Stimulated activated memory B cell treated with anti-CD40 and anti-IgM and Interleukin-4, amounts not matched to agents 10 μg/mL and 1 μg/mL and 100 μg/mL, for 72 hours (primary cell): ENCODE measurements around the gene SCN5A.
"Not testable (repeated sequence)": the region's sequence is repeated elsewhere in the genome, so short reads cannot be mapped to it uniquely, and the experiment has no call there.

Experiments used
- ATAC-seq: fragments of 150-1000 bp; cut with Tn5 transposase; 2 replicates; pipeline ENCODE4 v1.10.0; 2021
- H3K27ac Mint-ChIP-seq: one replicate; pipeline ENCODE4 v1.8.0; 2022; ENCODE audit warnings: mild to moderate bottlenecking, mixed read lengths
- H3K27me3 Mint-ChIP-seq: one replicate; pipeline ENCODE4 v1.8.0; 2022; ENCODE audit warnings: mixed read lengths
- H3K36me3 Mint-ChIP-seq: one replicate; pipeline ENCODE4 v1.8.0; 2022; ENCODE audit warnings: mixed read lengths
- H3K4me1 Mint-ChIP-seq: one replicate; pipeline ENCODE4 v1.8.0; 2022; ENCODE audit warnings: mixed read lengths
- H3K4me3 Mint-ChIP-seq: one replicate; pipeline ENCODE4 v1.8.0; 2022; ENCODE audit warnings: mild to moderate bottlenecking, moderate library complexity, mixed read lengths
- H3K9me3 Mint-ChIP-seq: one replicate; pipeline ENCODE4 v1.8.0; 2022; ENCODE audit warnings: mixed read lengths

SCN5A gene

GRCh38 chr3:38575279-38575843 is 74.1 kb downstream of the SCN5A start:
- no peak overlapping the region for H3K4me3 Mint-ChIP-seq
- H3K4me1 Mint-ChIP-seq, result peaks cover 6% of the 10 kb centered on the region
- peaks cover 6% of the 10 kb centered on the region for H3K9me3 Mint-ChIP-seq
- H3K36me3 Mint-ChIP-seq, result no peaks in the 10 kb centered on the region
- H3K27me3 Mint-ChIP-seq, result no peaks in the 10 kb centered on the region
- ATAC-seq, result no peak
- no peak overlapping the region for H3K27ac Mint-ChIP-seq

- Mint-ChIP-seq H3K27me3 (no peaks in the 10 kb centered on the region), H3K27ac (no peak overlapping the region), H3K36me3 (no peaks in the 10 kb centered on the region), H3K4me3 (no peak overlapping the region), H3K9me3 (peaks cover 6% of the 10 kb centered on the region), H3K4me1 (peaks cover 2% of the 10 kb centered on the region)
- no peak for ATAC-seq
Observed at GRCh38 chr3:38574411-38575278, 74.8 kb downstream of the SCN5A start.

- H3K27ac Mint-ChIP-seq, result no peak overlapping the region
Observed at GRCh38 chr3:38573556-38573955, 75.9 kb downstream of the SCN5A start.

GRCh38 chr3:38573111-38573510 is 76.4 kb downstream of the SCN5A start:
- peaks cover 6% of the 10 kb centered on the region for H3K9me3 Mint-ChIP-seq
- ATAC-seq, result no peak
- no peaks in the 10 kb centered on the region for H3K36me3 Mint-ChIP-seq

More at GRCh38 chr3:38573556-38573955, 75.9 kb downstream of the SCN5A start:
- no peaks in the 10 kb centered on the region for H3K4me1 Mint-ChIP-seq
- peaks cover 6% of the 10 kb centered on the region for H3K9me3 Mint-ChIP-seq
- no peak overlapping the region for H3K4me3 Mint-ChIP-seq
- no peaks in the 10 kb centered on the region for H3K27me3 Mint-ChIP-seq
- H3K36me3 Mint-ChIP-seq, result no peaks in the 10 kb centered on the region
- ATAC-seq, result no peak

GRCh38 chr3:38567498-38567897 is 82.0 kb downstream of the SCN5A start:
- no peak overlapping the region for H3K27ac Mint-ChIP-seq
- ATAC-seq, result no peak
- no peak overlapping the region for H3K4me3 Mint-ChIP-seq
- H3K27me3 Mint-ChIP-seq, result peaks cover 9% of the 10 kb centered on the region
- no peaks in the 10 kb centered on the region for H3K4me1 Mint-ChIP-seq
- H3K36me3 Mint-ChIP-seq, result no peaks in the 10 kb centered on the region
- peaks cover 3% of the 10 kb centered on the region for H3K9me3 Mint-ChIP-seq

More at GRCh38 chr3:38573111-38573510, 76.4 kb downstream of the SCN5A start:
- Mint-ChIP-seq H3K27ac (no peak overlapping the region), H3K4me1 (no peaks in the 10 kb centered on the region), H3K27me3 (no peaks in the 10 kb centered on the region), H3K4me3 (no peak overlapping the region)

GRCh38 chr3:38566794-38567193 is 82.7 kb downstream of the SCN5A start:
- not testable (repeated sequence) for ATAC-seq, H3K36me3 Mint-ChIP-seq, H3K4me3 Mint-ChIP-seq, H3K27me3 Mint-ChIP-seq, H3K4me1 Mint-ChIP-seq, H3K9me3 Mint-ChIP-seq, H3K27ac Mint-ChIP-seq

- Mint-ChIP-seq H3K27ac (no peak overlapping the region), H3K36me3 (no peaks in the 10 kb centered on the region), H3K27me3 (peaks cover 9% of the 10 kb centered on the region), H3K9me3 (peaks cover 3% of the 10 kb centered on the region), H3K4me3 (no peak overlapping the region), H3K4me1 (no peaks in the 10 kb centered on the region)
- no peak for ATAC-seq
Observed at GRCh38 chr3:38566215-38566528, 83.3 kb downstream of the SCN5A start.

GRCh38 chr3:38565339-38566214 is 83.9 kb downstream of the SCN5A start:
- peaks cover 9% of the 10 kb centered on the region for H3K27me3 Mint-ChIP-seq
- H3K4me3 Mint-ChIP-seq, result no peak overlapping the region
- no peaks in the 10 kb centered on the region for H3K4me1 Mint-ChIP-seq
- ATAC-seq, result no peak
- H3K9me3 Mint-ChIP-seq, result no peaks in the 10 kb centered on the region
- H3K27ac Mint-ChIP-seq, result no peak overlapping the region
- no peaks in the 10 kb centered on the region for H3K36me3 Mint-ChIP-seq

GRCh38 chr3:38564631-38565338 is 84.7 kb downstream of the SCN5A start:
- no peak overlapping the region for H3K27ac Mint-ChIP-seq
- no peak overlapping the region for H3K4me3 Mint-ChIP-seq
- peaks cover 9% of the 10 kb centered on the region for H3K27me3 Mint-ChIP-seq
- H3K4me1 Mint-ChIP-seq, result no peaks in the 10 kb centered on the region
- no peak for ATAC-seq
- H3K36me3 Mint-ChIP-seq, result no peaks in the 10 kb centered on the region
- no peaks in the 10 kb centered on the region for H3K9me3 Mint-ChIP-seq

GRCh38 chr3:38563886-38564270 is 85.6 kb downstream of the SCN5A start:
- Mint-ChIP-seq H3K4me3 (no peak overlapping the region), H3K27ac (no peak overlapping the region), H3K4me1 (no peaks in the 10 kb centered on the region), H3K36me3 (no peaks in the 10 kb centered on the region), H3K27me3 (peaks cover 9% of the 10 kb centered on the region), H3K9me3 (no peaks in the 10 kb centered on the region)
- no peak for ATAC-seq

GRCh38 chr3:38563070-38563885 is 86.2 kb downstream of the SCN5A start:
- Mint-ChIP-seq H3K27me3 (peaks cover 9% of the 10 kb centered on the region), H3K9me3 (no peaks in the 10 kb centered on the region), H3K4me3 (no peak overlapping the region), H3K27ac (no peak overlapping the region), H3K4me1 (no peaks in the 10 kb centered on the region), H3K36me3 (no peaks in the 10 kb centered on the region)
- ATAC-seq, result no peak

GRCh38 chr3:38562467-38562925 is 87.0 kb downstream of the SCN5A start:
- Mint-ChIP-seq H3K27me3 (peaks cover 9% of the 10 kb centered on the region), H3K9me3 (no peaks in the 10 kb centered on the region), H3K36me3 (no peaks in the 10 kb centered on the region)

GRCh38 chr3:38561746-38562466 is 87.6 kb downstream of the SCN5A start:
- no peak overlapping the region for H3K4me3 Mint-ChIP-seq
- H3K36me3 Mint-ChIP-seq, result no peaks in the 10 kb centered on the region
- ATAC-seq, result no peak
- H3K27ac Mint-ChIP-seq, result no peak overlapping the region
- no peaks in the 10 kb centered on the region for H3K4me1 Mint-ChIP-seq
- peaks cover 10% of the 10 kb centered on the region for H3K27me3 Mint-ChIP-seq
- H3K9me3 Mint-ChIP-seq, result no peaks in the 10 kb centered on the region

More at GRCh38 chr3:38562467-38562925, 87.0 kb downstream of the SCN5A start:
- H3K4me3 Mint-ChIP-seq, result no peak overlapping the region
- H3K4me1 Mint-ChIP-seq, result no peaks in the 10 kb centered on the region
- H3K27ac Mint-ChIP-seq, result no peak overlapping the region
- no peak for ATAC-seq
